HuH-7.5 (cell line): ENCODE measurements around the gene TBC1D22A.
"Not testable (repeated sequence)": the region's sequence is repeated elsewhere in the genome, so short reads cannot be mapped to it uniquely, and the experiment has no call there.

Experiments used
- DNase-seq: peaks from one replicate; pipeline ENCODE4 v3.0.0; 2011; ENCODE audit warnings: low spot score

Gene TBC1D22A

GRCh38 chr22:46813816-46814597, 51.6 kb downstream of the TBC1D22A start:
- DNase-seq, result no peak

- no peak for DNase-seq
Observed at GRCh38 chr22:46815132-46815531, 52.7 kb downstream of the TBC1D22A start.

GRCh38 chr22:46815559-46815895, 53.1 kb downstream of the TBC1D22A start:
- no peak for DNase-seq

- DNase-seq, result no peak
Observed at GRCh38 chr22:46815896-46816731, 53.7 kb downstream of the TBC1D22A start.

- not testable (repeated sequence) for DNase-seq
Observed at GRCh38 chr22:46817390-46817789, 54.9 kb downstream of the TBC1D22A start.

- no peak for DNase-seq
Observed at GRCh38 chr22:46823248-46823647, 60.8 kb downstream of the TBC1D22A start.

- DNase-seq, result no peak
Observed at GRCh38 chr22:46823654-46824053, 61.2 kb downstream of the TBC1D22A start.

GRCh38 chr22:46824344-46824909, 62.0 kb downstream of the TBC1D22A start:
- DNase-seq, result no peak

GRCh38 chr22:46824980-46825544, 62.6 kb downstream of the TBC1D22A start:
- no peak for DNase-seq

GRCh38 chr22:46826438-46827135, 64.1 kb downstream of the TBC1D22A start:
- no peak for DNase-seq

GRCh38 chr22:46827136-46827780, 64.8 kb downstream of the TBC1D22A start:
- no peak for DNase-seq

- no peak for DNase-seq
Observed at GRCh38 chr22:46827781-46828180, 65.3 kb downstream of the TBC1D22A start.

- DNase-seq, result no peak
Observed at GRCh38 chr22:46828323-46828900, 66.0 kb downstream of the TBC1D22A start.

- DNase-seq, result no peak
Observed at GRCh38 chr22:46829117-46829891, 66.9 kb downstream of the TBC1D22A start.

GRCh38 chr22:46829941-46830715, 67.7 kb downstream of the TBC1D22A start:
- no peak for DNase-seq

- DNase-seq, result no peak
Observed at GRCh38 chr22:46830841-46831240, 68.4 kb downstream of the TBC1D22A start.

GRCh38 chr22:46833228-46833627, 70.8 kb downstream of the TBC1D22A start:
- DNase-seq, result peak; percentile 29

GRCh38 chr22:46834021-46834737, 71.7 kb downstream of the TBC1D22A start:
- DNase-seq, result no peak

GRCh38 chr22:46835288-46835687, 72.8 kb downstream of the TBC1D22A start:
- no peak for DNase-seq
